Stimulated activated naive CD8-positive, alpha-beta T cell treated with anti-CD3 and anti-CD28 coated beads, Interleukin-15, Interleukin-2, amounts not matched to agents 100 ng/mL and 50 ng/mL, for 24 hours (primary cell): ENCODE results near the gene MAB21L3.

Source experiments
- H3K27ac Mint-ChIP-seq: one replicate; pipeline ENCODE4 v1.8.0; 2021; ENCODE audit warnings: mild to moderate bottlenecking, mixed read lengths
- H3K27me3 Mint-ChIP-seq: one replicate; pipeline ENCODE4 v1.8.0; 2021; ENCODE audit warnings: mixed read lengths
- H3K36me3 Mint-ChIP-seq: one replicate; pipeline ENCODE4 v1.8.0; 2021; ENCODE audit warnings: low read depth, mixed read lengths
- H3K4me1 Mint-ChIP-seq: one replicate; pipeline ENCODE4 v1.8.0; 2021; ENCODE audit warnings: low read depth, mixed read lengths
- H3K4me3 Mint-ChIP-seq: one replicate; pipeline ENCODE4 v1.8.0; 2021; ENCODE audit warnings: mild to moderate bottlenecking, mixed read lengths
- H3K9me3 Mint-ChIP-seq: one replicate; pipeline ENCODE4 v1.8.0; 2021; ENCODE audit warnings: mixed read lengths

Gene MAB21L3

DNA sequence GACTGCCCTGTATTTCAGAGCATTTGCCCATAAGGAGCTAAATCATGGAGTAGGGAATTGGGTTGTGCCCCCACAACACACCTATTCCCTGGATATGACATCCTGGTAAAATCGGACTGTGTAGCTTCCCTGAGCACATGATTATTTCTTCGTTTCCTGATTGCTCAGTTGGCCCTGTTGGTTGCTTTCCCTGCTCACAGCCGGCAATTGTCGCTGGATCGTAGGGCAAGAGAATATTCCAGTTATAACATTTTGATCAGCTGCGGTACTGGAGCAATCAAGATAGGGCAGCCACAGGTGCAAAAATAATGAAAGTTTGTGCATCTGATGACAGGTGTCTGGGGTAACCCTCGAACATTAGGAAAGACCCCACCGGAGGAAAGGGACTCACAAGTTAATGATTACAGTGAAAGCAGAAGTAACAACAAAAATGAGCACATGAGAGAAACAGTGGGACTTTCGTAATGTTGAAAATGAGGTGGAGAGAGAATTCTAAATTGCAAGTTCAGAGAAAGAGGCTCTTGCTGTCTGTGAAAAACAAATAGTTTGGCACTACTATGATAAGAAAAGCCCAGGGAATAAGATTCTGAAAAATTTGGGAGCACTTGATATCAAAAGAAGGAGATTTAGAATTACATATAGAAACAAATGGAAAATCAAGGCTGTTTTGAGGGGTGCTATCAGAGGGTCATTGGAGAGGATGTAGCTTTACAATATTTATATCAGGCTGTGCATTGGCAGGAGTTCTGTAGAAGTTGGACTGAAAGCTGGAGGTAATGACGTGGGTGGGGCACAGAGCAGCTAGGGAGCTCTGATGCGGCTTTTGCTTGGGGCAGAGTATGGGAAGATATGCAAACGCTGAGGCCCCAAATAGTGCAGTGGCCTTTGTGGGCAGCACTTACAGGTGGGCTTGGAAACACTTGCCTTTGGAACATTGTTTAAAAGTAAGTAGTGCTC lies at the start of gene MAB21L3:
Gene MAB21L3, plus strand, starts transcription at position 833 of the 957 bp plus-strand sequence. CDS start 1,217 bp downstream, outside the sequence.
- Mint-ChIP-seq H3K27ac (no peak within 1 kb of the TSS), H3K27me3 (peaks cover 23% of the 10 kb centered on the region), H3K4me1 (peaks cover 5% of the 10 kb centered on the region), H3K9me3 (no peaks in the 10 kb centered on the region), H3K36me3 (no peaks in the 10 kb centered on the region), H3K4me3 (no peak within 1 kb of the TSS)

DNA sequence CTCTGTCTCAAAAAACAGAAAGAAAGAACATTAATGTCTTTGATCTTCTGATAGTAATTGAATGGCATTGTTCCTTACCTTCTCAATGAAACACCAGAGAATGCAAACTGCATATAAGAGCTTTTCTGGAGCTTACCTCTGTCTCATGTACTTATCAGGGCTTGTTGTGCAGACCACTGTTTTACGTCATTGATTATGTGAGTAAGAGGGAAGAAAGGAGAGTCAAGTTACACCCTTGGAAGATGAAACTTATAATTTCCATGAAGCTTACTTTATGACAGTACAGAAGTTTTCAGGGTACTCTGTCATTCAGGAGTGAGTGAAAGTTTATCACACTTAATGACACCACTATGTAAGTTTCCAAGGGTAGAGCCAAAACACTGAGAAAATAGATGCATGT lies 49.0 kb upstream of the MAB21L3 start:
- H3K27ac Mint-ChIP-seq, result no peak overlapping the region
- H3K9me3 Mint-ChIP-seq, result peaks cover 15% of the 10 kb centered on the region
- H3K4me1 Mint-ChIP-seq, result no peaks in the 10 kb centered on the region
- H3K4me3 Mint-ChIP-seq, result no peak overlapping the region
- no peaks in the 10 kb centered on the region for H3K36me3 Mint-ChIP-seq
- H3K27me3 Mint-ChIP-seq, result peaks cover 12% of the 10 kb centered on the region

DNA sequence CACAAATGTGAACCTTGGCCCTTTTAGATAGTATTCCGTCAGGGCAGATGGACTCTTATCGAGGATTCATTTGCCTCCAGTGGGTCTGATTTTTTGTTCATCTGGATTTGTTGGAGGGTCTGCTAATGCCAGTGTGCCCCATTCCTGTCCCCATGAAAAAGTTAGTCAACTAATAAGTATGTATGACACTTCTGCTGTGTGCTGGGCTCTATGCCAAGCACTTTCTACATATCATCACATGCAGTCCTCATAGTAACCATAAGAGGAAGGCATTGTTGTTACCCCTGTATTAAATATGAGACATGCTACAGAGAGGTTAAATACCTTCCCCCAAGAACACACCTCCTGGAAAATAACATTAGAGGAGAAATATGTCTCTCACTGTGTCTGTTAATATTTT lies 46.6 kb upstream of the MAB21L3 start:
- H3K9me3 Mint-ChIP-seq, result no peaks in the 10 kb centered on the region
- peaks cover 24% of the 10 kb centered on the region for H3K27me3 Mint-ChIP-seq
- H3K27ac Mint-ChIP-seq, result no peak overlapping the region
- no peak overlapping the region for H3K4me3 Mint-ChIP-seq
- no peaks in the 10 kb centered on the region for H3K4me1 Mint-ChIP-seq
- H3K36me3 Mint-ChIP-seq, result no peaks in the 10 kb centered on the region

DNA sequence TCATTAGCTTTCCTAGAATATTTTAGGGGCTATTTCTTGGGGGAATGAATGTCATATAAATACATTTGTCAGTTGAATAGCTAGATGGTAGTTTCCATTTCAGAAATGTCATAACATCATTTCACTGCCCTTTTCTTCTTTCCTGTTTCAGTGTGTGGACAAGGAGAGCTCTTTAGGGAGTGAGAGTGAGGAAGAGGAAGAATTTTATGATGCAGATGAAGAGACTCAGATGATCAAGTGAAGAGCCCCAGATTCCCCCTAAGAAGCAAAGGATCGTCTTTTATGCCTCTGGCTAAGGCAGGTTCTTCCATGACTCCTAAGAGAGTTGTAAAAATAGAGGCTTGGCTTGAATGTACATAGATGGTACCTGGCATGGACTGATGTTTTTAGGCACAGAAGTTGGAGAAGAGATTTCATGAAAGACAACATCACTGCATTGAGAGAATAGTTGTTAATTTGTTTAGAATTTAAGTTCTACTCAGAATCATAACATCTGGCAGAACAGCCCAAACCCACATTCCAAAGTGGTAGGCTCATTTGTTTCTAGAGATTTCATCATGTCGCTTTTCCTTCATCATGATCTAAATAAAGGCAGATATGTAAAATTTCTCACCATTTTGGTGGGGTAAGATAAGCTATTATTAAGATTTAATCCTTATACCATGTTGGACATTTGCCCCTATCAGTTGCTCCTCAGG lies 44.2 kb upstream of the MAB21L3 start:
- Mint-ChIP-seq H3K27me3 (peaks cover 28% of the 10 kb centered on the region), H3K4me3 (no peak overlapping the region), H3K27ac (no peak overlapping the region), H3K36me3 (no peaks in the 10 kb centered on the region), H3K4me1 (no peaks in the 10 kb centered on the region), H3K9me3 (no peaks in the 10 kb centered on the region)

DNA sequence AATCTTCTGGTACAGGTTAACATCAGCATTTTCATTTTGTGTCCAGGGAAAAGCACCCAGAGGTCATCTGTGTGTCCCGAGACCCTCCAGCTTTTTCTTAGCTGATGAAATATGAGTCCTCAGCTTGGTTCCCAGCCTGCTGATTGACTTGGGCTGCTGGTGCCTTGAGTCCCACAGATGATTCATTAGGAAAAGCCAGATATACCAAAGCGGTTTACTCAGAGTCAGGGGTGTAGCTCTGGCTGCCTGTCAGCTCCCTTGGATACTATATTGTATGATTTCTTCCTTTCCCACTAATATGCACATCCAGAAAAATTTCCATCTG lies 43.7 kb upstream of the MAB21L3 start:
- no peak overlapping the region for H3K27ac Mint-ChIP-seq
- H3K36me3 Mint-ChIP-seq, result no peaks in the 10 kb centered on the region
- peaks cover 25% of the 10 kb centered on the region for H3K27me3 Mint-ChIP-seq
- no peaks in the 10 kb centered on the region for H3K9me3 Mint-ChIP-seq
- no peak overlapping the region for H3K4me3 Mint-ChIP-seq
- no peaks in the 10 kb centered on the region for H3K4me1 Mint-ChIP-seq

DNA sequence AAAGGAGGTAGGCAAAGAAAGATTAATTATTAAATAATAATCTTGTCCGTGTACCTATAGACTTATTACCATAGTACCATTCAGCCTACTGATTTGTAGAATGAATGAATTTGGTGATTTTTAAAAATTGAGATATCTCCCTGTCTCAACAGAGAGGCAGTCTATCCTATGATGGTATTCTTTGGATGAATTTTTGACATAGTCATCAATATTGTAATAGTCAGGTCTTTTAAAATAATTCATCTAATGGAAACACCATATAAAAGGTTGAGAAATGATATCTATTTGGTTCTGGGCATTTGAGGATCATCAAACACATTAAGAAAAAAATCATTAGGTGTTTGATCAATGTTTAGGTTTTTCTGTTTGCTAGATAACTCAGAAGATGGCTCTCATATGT lies 35.6 kb upstream of the MAB21L3 start:
- no peak overlapping the region for H3K4me3 Mint-ChIP-seq

DNA sequence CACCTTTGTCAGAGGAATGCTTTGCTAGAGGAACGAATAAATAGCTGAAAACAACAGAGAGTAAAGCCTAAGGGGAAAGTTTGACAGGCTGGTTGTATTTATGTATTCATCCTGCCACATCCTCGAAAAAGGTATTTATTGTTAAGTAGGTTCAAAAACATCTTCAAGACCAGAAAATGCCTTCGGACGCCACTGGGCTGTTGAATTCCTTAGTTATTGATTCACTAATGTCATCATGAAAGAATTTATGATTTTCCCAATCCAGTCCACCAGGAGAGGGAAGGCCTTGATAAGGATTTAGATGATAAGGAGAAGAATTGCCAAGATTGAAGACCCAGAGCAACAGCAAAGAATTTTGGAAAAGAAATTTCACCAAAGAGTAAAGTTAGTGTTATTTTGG lies 35.2 kb upstream of the MAB21L3 start:
- H3K27ac Mint-ChIP-seq, result no peak overlapping the region
- H3K36me3 Mint-ChIP-seq, result no peaks in the 10 kb centered on the region
- peaks cover 3% of the 10 kb centered on the region for H3K9me3 Mint-ChIP-seq
- H3K4me1 Mint-ChIP-seq, result no peaks in the 10 kb centered on the region
- H3K27me3 Mint-ChIP-seq, result peaks cover 4% of the 10 kb centered on the region
- H3K4me3 Mint-ChIP-seq, result no peak overlapping the region

More for the DNA sequence above, 35.6 kb upstream of the MAB21L3 start:
- no peaks in the 10 kb centered on the region for H3K4me1 Mint-ChIP-seq
- H3K27me3 Mint-ChIP-seq, result peaks cover 4% of the 10 kb centered on the region
- H3K27ac Mint-ChIP-seq, result no peak overlapping the region
- H3K36me3 Mint-ChIP-seq, result no peaks in the 10 kb centered on the region
- H3K9me3 Mint-ChIP-seq, result peaks cover 3% of the 10 kb centered on the region

DNA sequence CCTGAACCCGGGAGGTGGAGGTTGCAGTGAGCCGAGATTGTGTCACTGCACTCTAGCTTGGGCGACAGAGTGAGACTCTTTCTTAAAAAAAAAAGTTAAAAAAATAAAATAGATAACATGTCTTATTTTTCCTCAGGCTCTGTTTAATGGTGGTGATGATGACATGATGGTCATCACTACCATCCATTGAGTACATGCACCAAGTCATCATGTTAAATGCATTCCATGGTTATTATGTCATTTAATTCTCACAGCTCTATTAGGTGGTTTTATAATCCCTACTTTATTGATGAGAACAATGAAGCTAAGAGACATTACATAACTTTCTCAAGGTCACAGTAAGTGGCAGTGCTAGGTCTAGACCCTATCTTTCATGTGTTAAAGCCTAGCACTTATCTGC lies 34.4 kb upstream of the MAB21L3 start:
- Mint-ChIP-seq H3K9me3 (peaks cover 3% of the 10 kb centered on the region), H3K4me3 (no peak overlapping the region), H3K4me1 (no peaks in the 10 kb centered on the region), H3K27me3 (peaks cover 2% of the 10 kb centered on the region), H3K36me3 (no peaks in the 10 kb centered on the region), H3K27ac (no peak overlapping the region)

DNA sequence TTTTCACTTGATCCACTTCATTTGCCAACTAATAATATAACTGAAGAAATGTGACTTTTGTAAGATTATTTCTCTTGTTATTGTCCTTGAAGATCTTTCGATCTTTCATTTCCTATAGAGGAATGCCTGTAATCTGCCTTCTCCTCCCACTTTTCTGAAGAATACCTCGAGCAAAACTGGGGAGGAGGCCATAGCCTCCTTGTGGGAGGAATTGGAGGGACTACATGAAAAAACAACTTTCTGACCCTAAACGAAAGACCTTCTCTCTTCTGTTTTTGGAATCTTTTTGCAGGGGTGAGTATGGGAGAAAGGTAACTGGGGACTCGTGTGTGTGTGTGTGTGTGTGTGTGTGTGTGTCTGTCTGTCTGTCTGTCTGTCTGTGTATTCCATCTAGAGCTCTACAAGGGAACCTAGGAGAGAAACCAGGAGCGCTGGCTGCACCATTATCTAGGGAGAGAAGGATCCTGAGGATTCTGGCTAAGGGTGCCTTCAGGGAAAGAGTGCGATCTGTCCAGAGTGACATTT lies 32.4 kb upstream of the MAB21L3 start:
- no peaks in the 10 kb centered on the region for H3K27me3 Mint-ChIP-seq
- no peaks in the 10 kb centered on the region for H3K4me1 Mint-ChIP-seq
- H3K4me3 Mint-ChIP-seq, result no peak overlapping the region
- peaks cover 3% of the 10 kb centered on the region for H3K9me3 Mint-ChIP-seq
- H3K27ac Mint-ChIP-seq, result no peak overlapping the region
- no peaks in the 10 kb centered on the region for H3K36me3 Mint-ChIP-seq

DNA sequence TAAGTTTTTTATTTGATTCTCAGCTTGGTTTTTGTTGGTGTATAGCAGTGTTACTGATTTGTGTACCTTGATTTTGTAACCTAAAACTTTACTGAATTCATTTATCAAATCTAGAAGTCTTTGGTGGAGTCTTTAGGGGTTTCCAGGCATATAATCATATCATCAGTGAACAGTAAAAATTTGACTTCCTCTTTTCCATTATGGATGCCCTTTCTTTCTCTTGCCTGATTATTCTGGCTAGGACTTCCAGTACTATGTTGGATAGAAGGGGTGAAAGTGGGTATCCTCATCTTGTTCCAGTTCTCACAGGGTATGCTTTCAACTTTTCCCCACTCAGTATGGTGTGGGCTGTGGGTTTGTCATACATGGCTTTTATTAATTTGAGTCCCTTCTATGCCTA lies 23.6 kb upstream of the MAB21L3 start:
- Mint-ChIP-seq H3K9me3 (peaks cover 28% of the 10 kb centered on the region), H3K27ac (no peak overlapping the region), H3K36me3 (peaks cover 7% of the 10 kb centered on the region), H3K4me3 (no peak overlapping the region), H3K4me1 (no peaks in the 10 kb centered on the region), H3K27me3 (peaks cover 40% of the 10 kb centered on the region)

DNA sequence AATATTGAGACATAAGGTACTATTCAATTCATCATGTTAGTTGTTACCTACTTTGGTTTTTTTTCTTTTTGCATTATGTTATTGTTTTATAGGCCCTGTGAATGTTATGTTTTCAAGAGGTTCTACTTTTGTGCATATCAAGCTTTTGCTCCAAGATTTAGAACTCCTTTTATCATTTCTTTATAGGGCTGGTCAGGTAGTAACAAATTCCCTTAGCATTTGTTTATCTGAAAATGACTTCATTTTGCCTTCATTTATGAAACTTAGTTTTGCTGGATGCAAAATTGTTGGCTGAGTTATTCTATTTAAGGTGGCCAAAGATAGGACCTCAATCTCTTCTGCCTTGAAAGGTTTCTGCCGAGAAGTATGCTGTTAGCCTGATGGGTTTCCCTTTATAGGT lies 21.3 kb upstream of the MAB21L3 start:
- H3K27me3 Mint-ChIP-seq, result peaks cover 57% of the 10 kb centered on the region
- H3K27ac Mint-ChIP-seq, result no peak overlapping the region
- no peaks in the 10 kb centered on the region for H3K4me1 Mint-ChIP-seq

DNA sequence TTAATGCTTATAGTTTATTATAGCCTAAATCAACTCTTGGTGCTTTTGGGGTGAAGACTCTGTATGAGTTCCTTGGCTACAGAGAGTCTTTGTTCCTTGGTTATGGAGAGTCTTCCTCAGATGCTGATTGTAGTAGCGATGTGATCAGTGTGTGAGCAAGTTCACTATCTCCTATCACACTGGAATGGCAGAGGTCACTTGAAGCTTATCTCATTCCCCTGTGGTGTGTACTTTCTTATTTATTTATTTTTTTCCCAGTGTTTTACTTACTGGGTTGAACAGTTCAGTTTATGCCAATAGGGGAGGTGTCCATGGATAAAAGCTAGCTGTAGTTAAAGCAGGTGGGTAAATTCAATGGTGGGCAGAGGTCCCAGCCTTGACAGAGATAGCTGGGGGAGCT lies 20.1 kb upstream of the MAB21L3 start:
- Mint-ChIP-seq H3K27ac (no peak overlapping the region), H3K27me3 (peaks cover 57% of the 10 kb centered on the region), H3K36me3 (peaks cover 7% of the 10 kb centered on the region), H3K4me3 (no peak overlapping the region), H3K9me3 (peaks cover 28% of the 10 kb centered on the region), H3K4me1 (no peaks in the 10 kb centered on the region)

More for the DNA sequence above, 21.3 kb upstream of the MAB21L3 start:
- Mint-ChIP-seq H3K9me3 (peaks cover 28% of the 10 kb centered on the region), H3K36me3 (peaks cover 7% of the 10 kb centered on the region), H3K4me3 (no peak overlapping the region)

DNA sequence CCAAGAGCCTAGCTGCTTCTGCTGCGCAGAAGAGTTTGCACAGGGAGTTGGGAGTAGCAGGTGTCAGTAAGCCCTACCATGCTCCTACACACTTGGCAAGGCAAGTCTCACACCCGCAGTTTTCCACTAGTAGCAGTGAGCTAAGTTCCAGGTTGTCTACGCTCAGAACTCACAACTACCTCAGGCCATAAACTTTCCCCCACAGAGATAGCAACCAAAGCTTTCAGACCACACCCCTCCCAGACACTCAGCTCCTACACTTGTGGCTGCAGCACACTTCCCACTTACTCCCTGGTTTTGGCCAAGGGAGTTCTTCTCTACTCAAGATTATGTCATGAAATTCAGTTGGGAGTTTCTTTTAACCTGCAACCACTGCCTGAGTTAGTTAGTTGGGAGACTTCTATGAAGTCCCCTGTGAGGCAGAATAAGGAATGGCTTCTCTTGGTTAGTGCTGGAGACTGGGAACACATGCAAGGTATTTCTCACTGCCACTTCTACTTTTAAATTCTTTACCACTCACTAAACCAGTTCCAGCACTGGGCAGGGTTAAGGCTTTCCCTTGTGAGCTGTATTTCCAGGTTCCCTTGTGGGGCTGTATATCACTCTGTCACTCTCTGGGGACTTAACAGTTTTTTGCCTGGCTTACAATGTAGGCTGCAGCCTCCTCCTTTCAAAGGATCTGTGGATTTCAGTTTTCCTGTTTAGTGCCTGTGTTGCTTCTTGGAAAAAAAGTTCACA lies 18.3 kb upstream of the MAB21L3 start:
- H3K9me3 Mint-ChIP-seq, result peaks cover 32% of the 10 kb centered on the region
- H3K36me3 Mint-ChIP-seq, result peaks cover 11% of the 10 kb centered on the region

DNA sequence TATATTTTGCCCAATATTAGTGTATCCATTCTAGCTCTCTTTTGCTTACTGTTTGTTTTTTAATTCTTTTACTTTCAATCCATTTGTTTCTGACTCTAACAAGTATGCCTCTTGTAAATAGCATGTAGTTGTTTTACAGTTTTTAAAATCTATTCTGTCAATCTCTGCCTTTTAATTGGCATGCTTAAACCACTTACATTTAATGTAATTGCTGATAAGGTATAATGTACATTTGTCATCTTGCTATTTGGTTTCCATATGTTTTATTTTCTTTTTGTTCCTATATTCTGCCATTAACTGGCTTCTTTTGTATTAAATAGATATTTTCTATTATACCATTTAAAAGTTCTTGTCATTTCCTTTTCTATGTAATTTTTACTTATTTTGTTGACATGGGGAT lies 16.2 kb upstream of the MAB21L3 start:
- H3K27ac Mint-ChIP-seq, result no peak overlapping the region
- no peaks in the 10 kb centered on the region for H3K4me1 Mint-ChIP-seq
- H3K4me3 Mint-ChIP-seq, result no peak overlapping the region
- peaks cover 9% of the 10 kb centered on the region for H3K36me3 Mint-ChIP-seq
- peaks cover 28% of the 10 kb centered on the region for H3K27me3 Mint-ChIP-seq
- peaks cover 15% of the 10 kb centered on the region for H3K9me3 Mint-ChIP-seq

More for the DNA sequence above, 18.3 kb upstream of the MAB21L3 start:
- Mint-ChIP-seq H3K4me1 (no peaks in the 10 kb centered on the region), H3K27me3 (peaks cover 43% of the 10 kb centered on the region), H3K4me3 (no peak overlapping the region), H3K27ac (no peak overlapping the region)
